HEK293 (cell line): ENCODE measurements around the gene SGPL1.
A peak's percentile ranks its signal among the peaks of the same experiment; 100 is the strongest.

Experiments
- CTCF ChIA-PET: fragments of 350-600 bp; formaldehyde crosslinking; extraction: SDS; loops from one replicate; lab custom pipeline; 2021; ENCODE audit warnings: antibody characterized with exemption; lab: Yijun Ruan, JAX
- POLR2A ChIA-PET: fragments of 300-600 bp; formaldehyde crosslinking; extraction: SDS; loops from one replicate; lab custom pipeline; 2020; ENCODE audit warnings: antibody characterized with exemption, inconsistent platforms; lab: Yijun Ruan, JAX
- H3K27ac ChIP-seq: fragments of 200-500 bp; sonication (Bioruptor generic); 2 replicates; pipeline ENCODE4 v1.5.1; 2014; ENCODE audit warnings: low read depth, low read length, control low read depth, inconsistent platforms; ENCODE audit errors: extremely low read depth
- H3K36me3 ChIP-seq, 2 experiments: fragments of 200-500 bp in 1 of 2; sonication (Bioruptor generic) in 1 of 2; 1 replicate in 1 of 2; 2 replicates in 1 of 2; pipeline ENCODE4 v1.5.1; 2014 to 2017; ENCODE audit warnings: inconsistent platforms in 2 of 2, low read length in 2 of 2; ENCODE audit not compliant: control insufficient read depth in 2 of 2, insufficient read depth in 1 of 2
- H3K4me1 ChIP-seq: fragments of 200-500 bp; sonication (Bioruptor generic); 2 replicates; pipeline ENCODE4 v1.5.1; 2014; ENCODE audit warnings: mild to moderate bottlenecking, low read length, inconsistent platforms; ENCODE audit not compliant: control insufficient read depth, insufficient read depth
- H3K4me3 ChIP-seq: 2 replicates; pipeline ENCODE4 v1.5.1; 2011; ENCODE audit warnings: low read depth, mild to moderate bottlenecking, control low read depth, low read length, moderate library complexity
- H3K9me3 ChIP-seq: fragments of 200-500 bp; sonication (Bioruptor generic); 2 replicates; pipeline ENCODE4 v1.5.1; 2014; ENCODE audit warnings: low read depth, low read length, inconsistent platforms; ENCODE audit not compliant: control insufficient read depth, insufficient read depth
- BCL11A ChIP-seq: fragments of 450-650 bp; formaldehyde crosslinking; IDR thresholded peaks from 2 replicates; pipeline ENCODE4 v1.5.1; 2016; ENCODE audit warnings: low read depth, missing biosample characterization, missing genetic modification characterization
- EGR2 ChIP-seq: fragments of 450-650 bp; formaldehyde crosslinking; IDR thresholded peaks from 2 replicates; pipeline ENCODE4 v1.5.1; 2016; ENCODE audit warnings: low read depth, missing biosample characterization, missing genetic modification characterization
- KLF8 ChIP-seq: fragments of 450-650 bp; formaldehyde crosslinking; IDR thresholded peaks from 2 replicates; pipeline ENCODE4 v1.5.1; 2016; ENCODE audit warnings: missing biosample characterization, missing genetic modification characterization
- KLF9 ChIP-seq: fragments of 450-650 bp; formaldehyde crosslinking; IDR thresholded peaks from 2 replicates; pipeline ENCODE4 v1.5.1; 2016; ENCODE audit warnings: missing biosample characterization, missing genetic modification characterization, low read depth
- MYNN ChIP-seq: fragments of 450-650 bp; formaldehyde crosslinking; IDR thresholded peaks from 2 replicates; pipeline ENCODE4 v1.5.1; 2016; ENCODE audit warnings: missing biosample characterization, missing genetic modification characterization, borderline replicate concordance
- PRDM2 ChIP-seq: fragments of 450-650 bp; formaldehyde crosslinking; IDR thresholded peaks from 2 replicates; pipeline ENCODE4 v1.5.1; 2016; ENCODE audit warnings: missing biosample characterization, missing genetic modification characterization, borderline replicate concordance
- REPIN1 ChIP-seq: fragments of 450-650 bp; formaldehyde crosslinking; IDR thresholded peaks from 2 replicates; pipeline ENCODE4 v1.5.1; 2017; ENCODE audit warnings: missing biosample characterization, missing genetic modification characterization, low read depth
- ZNF23 ChIP-seq: fragments of 450-650 bp; formaldehyde crosslinking; IDR thresholded peaks from 2 replicates; pipeline ENCODE4 v1.5.1; 2016; ENCODE audit warnings: missing biosample characterization, missing genetic modification characterization, borderline replicate concordance
- ZNF341 ChIP-seq: fragments of 450-650 bp; formaldehyde crosslinking; IDR thresholded peaks from 2 replicates; pipeline ENCODE4; 2016; ENCODE audit warnings: low read depth, missing biosample characterization, missing genetic modification characterization
- ZNF366 ChIP-seq: fragments of 450-650 bp; formaldehyde crosslinking; conservative IDR thresholded peaks from 2 replicates; pipeline ENCODE4 v1.5.1; 2016; ENCODE audit warnings: missing biosample characterization, missing genetic modification characterization
- ZNF571 ChIP-seq: fragments of 450-650 bp; formaldehyde crosslinking; IDR thresholded peaks from 2 replicates; pipeline ENCODE4 v1.5.0; 2017; ENCODE audit warnings: missing biosample characterization, missing genetic modification characterization
- ZNF701 ChIP-seq: fragments of 450-650 bp; formaldehyde crosslinking; IDR thresholded peaks from 2 replicates; pipeline ENCODE4 v1.5.1; 2016; ENCODE audit warnings: missing biosample characterization, missing genetic modification characterization
- ZNF776 ChIP-seq: fragments of 450-650 bp; formaldehyde crosslinking; IDR thresholded peaks from 2 replicates; pipeline ENCODE4 v1.5.0; 2017; ENCODE audit warnings: missing biosample characterization, missing genetic modification characterization, borderline replicate concordance

SGPL1 gene

GRCh38 chr10:70907637-70908405 lies 92.1 kb downstream of the SGPL1 start:
- no peaks in the 10 kb centered on the region for H3K4me1 ChIP-seq
- TF ChIP-seq KLF9 (tag by site-specific recombination) (no peak), MYNN (tag by site-specific recombination) (no peak), EGR2 (peak; percentile 45; the same call in 1 of the 2 replicates)
- no peaks in the 10 kb centered on the region for H3K9me3 ChIP-seq
- ChIA-PET POLR2A (no interaction called here), CTCF (interaction anchor here (0.6 to 1.6 kb wide), 2 partner anchors 198 to 303 kb away, joined by 3 to 6 read pairs; no protein-coding TSS in a partner anchor)
- no peaks in the 10 kb centered on the region for H3K36me3 ChIP-seq
- no peak overlapping the region for H3K4me3 ChIP-seq
- no peak overlapping the region for H3K27ac ChIP-seq

GRCh38 chr10:70908406-70909296 lies 92.9 kb downstream of the SGPL1 start:
- Histone ChIP-seq H3K4me3 (no peak overlapping the region), H3K36me3 (no peaks in the 10 kb centered on the region), H3K27ac (no peak overlapping the region), H3K4me1 (no peaks in the 10 kb centered on the region), H3K9me3 (no peaks in the 10 kb centered on the region)
- TF ChIP-seq ZNF571 (tag by site-specific recombination) = no peak
- TF ChIP-seq ZNF776 (tag by site-specific recombination) = peak; percentile 30; the same call in 1 of the 2 replicates
- no peak for TF ChIP-seq BCL11A
- no peak for TF ChIP-seq REPIN1 (tag by site-specific recombination)
- 0 out of 2 replicates have a peak, but pooled peaks have one; percentile 30 for TF ChIP-seq ZNF341 (tag by site-specific recombination)
- no peak for TF ChIP-seq ZNF23
- TF ChIP-seq PRDM2 (tag by site-specific recombination) = no peak
- TF ChIP-seq KLF8 (tag by site-specific recombination) = no peak
- peak; percentile 96 for TF ChIP-seq ZNF366 (tag by site-specific recombination)
- no peak for TF ChIP-seq ZNF701 (tag by site-specific recombination)
- POLR2A ChIA-PET = no interaction called here
- CTCF ChIA-PET = interaction anchor here (1.8 kb wide), 1 partner anchor 17 kb away, joined by 5 read pairs; no protein-coding TSS in a partner anchor
